ENCODE results near the gene PURB. TPM values are rescaled to one million over a fixed set of nuclear protein-coding genes. Genes with fewer than 3 reads are reported as not detected.

PURB gene
- total RNA-seq, 2 donors from 2014 or later, result 10.0 to 12.9 TPM

DNA sequence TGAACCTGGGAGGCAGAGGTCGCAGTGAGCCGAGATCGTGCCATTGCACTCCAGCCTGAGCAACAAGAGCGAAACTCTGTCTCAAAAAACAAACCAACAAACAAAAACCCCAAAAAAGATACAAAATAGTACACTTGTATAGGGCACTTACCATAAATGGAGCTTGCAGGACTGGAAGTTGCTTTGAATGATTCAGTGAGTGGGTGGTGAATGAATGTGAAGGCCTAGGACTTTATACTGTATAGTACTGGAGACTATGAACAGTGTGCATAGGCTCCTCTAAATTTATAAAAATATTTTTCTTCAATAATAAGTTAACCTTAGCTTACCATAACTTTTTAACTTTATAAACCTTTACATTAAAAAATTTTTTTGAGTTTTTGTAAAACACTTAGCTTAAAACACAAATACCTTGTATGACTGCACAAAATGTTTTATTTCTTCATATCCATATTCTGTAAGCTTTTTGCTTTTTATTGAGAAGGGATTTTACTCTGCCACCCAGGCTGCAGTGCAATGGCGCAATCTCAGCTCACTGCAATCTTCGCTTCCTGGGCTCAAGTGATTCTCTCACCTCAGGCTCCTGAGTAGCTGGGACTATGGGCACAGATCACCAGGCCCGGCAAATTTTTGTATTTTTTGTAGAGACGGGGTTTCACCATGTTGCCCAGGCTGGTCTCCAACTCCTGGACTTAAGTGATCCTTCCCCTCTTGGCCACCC, 30.5 kb downstream of the PURB start:
- Histone ChIP-seq H3K9me3 (no peaks in the 10 kb centered on the region), H3K36me3 (no peaks in the 10 kb centered on the region), H3K27me3 (no peaks in the 10 kb centered on the region), H3K27ac (no peak overlapping the region), H3K4me3 (no peak overlapping the region), H3K4me1 (no peaks in the 10 kb centered on the region)
- TF ChIP-seq CTCF (IDR thresholded peaks at IDR 0.05), result no peak
- DNase-seq (ENCODE audit: low spot score), result no peak

- Histone ChIP-seq H3K27ac (no peak overlapping the region), H3K4me1 (peaks cover 0 to 8% of the 10 kb centered on the region in 2 donors), H3K9me3 (no peaks in the 10 kb centered on the region), H3K4me3 (no peak overlapping the region), H3K36me3 (no peaks in the 10 kb centered on the region), H3K27me3 (no peaks in the 10 kb centered on the region)
- TF ChIP-seq CTCF (IDR thresholded peaks at IDR 0.05), result no peak
- DNase-seq (ENCODE audit: low spot score), result no peak
These were observed 31.9 kb downstream of the PURB start for GRCh38 chr7:44853391-44853790.

DNA sequence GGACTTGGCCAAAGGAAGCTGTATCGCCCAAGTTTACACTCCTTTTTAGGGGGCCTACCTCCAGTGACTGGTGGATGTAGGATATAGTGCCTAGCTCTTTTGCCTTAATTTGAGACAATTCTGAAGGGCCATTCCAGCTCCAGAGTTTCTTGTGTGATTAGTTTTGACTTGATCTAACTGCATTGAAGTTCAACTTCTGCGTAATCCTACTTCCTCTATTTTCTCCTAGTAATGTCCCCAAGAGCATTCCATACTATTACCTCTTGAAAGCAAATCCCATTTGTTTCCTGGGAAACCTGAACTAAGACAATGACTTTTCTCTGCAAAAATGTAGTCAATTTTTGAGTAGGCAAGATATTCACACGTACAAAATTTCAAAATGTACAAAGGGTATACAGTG, 32.7 kb downstream of the PURB start:
- Histone ChIP-seq H3K4me3 (no peak overlapping the region), H3K27ac (no peak overlapping the region), H3K9me3 (no peaks in the 10 kb centered on the region), H3K27me3 (no peaks in the 10 kb centered on the region), H3K36me3 (no peaks in the 10 kb centered on the region), H3K4me1 (peaks cover 0 to 8% of the 10 kb centered on the region in 2 donors)
- DNase-seq (ENCODE audit: low spot score), result no peak
- no peak for TF ChIP-seq CTCF (IDR thresholded peaks at IDR 0.05)

- no peak for DNase-seq (ENCODE audit: low spot score)
- H3K27me3 ChIP-seq, result no peaks in the 10 kb centered on the region
- no peak overlapping the region for H3K4me3 ChIP-seq
- H3K27ac ChIP-seq, result no peak overlapping the region
- H3K9me3 ChIP-seq, result no peaks in the 10 kb centered on the region
- no peak for TF ChIP-seq CTCF (IDR thresholded peaks at IDR 0.05)
- H3K36me3 ChIP-seq, result no peaks in the 10 kb centered on the region
- H3K4me1 ChIP-seq, result peaks cover 0 to 28% of the 10 kb centered on the region in 2 donors
These were observed 35.3 kb downstream of the PURB start for GRCh38 chr7:44849885-44850544.

DNA sequence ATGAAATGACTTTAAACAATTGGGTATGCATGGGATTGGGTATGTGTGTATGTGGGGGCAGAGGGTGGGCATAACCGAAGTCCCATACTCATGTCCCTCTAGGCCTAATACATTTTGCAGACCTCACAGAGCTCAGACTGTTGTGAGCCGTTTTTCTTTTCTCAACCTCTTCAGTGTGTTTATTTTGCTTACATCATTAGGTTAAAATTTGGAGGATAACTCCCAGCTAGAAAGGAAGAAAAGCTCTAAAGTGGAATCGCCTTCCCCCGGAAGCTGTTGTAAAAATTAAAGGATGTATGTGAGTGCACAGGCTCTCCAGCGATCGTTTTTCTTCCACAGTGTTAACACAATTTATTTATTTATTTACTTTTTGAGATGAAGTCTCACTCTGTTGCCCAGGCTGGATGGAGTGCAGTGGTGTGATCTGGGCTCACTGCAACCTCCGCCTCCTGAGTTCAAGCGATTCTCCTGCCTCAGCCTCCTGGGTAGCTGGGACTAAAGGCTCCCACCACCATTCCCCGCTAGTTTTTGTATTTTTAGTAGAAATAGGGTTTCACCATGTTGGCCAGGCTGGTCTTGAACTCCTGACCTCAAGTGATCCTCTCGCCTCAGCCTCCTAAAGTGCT, 36.0 kb downstream of the PURB start:
- Histone ChIP-seq H3K27me3 (no peaks in the 10 kb centered on the region), H3K4me1 (peaks cover 0 to 33% of the 10 kb centered on the region in 2 donors), H3K9me3 (no peaks in the 10 kb centered on the region), H3K4me3 (no peak overlapping the region), H3K27ac (no peak overlapping the region), H3K36me3 (no peaks in the 10 kb centered on the region)
- no peak for TF ChIP-seq CTCF (IDR thresholded peaks at IDR 0.05)
- DNase-seq (ENCODE audit: low spot score), result no peak

All from right atrium auricular region (tissue), 2 donors.